Tibial nerve (tissue), 4 donors: Measurements from ENCODE around the gene CXCL12. TPM values are rescaled to one million over a fixed set of nuclear protein-coding genes. Genes with fewer than 3 reads are reported as not detected.

ENCODE experiments used
- DNase-seq, 2 donors: peaks; one replicate each; pipeline ENCODE4 v3.0.0-alpha.2; 2019; ENCODE audit warnings: low spot score in 2 of 2
- H3K27ac ChIP-seq, 4 donors: fragments of 200-600 bp; sonication (generic) in 3 of 4; one replicate each; pipeline ENCODE4 v1.5.1; 2017 to 2019; ENCODE audit warnings: mild to moderate bottlenecking in 1 of 4
- H3K27me3 ChIP-seq, 2 donors: fragments of 200-600 bp; sonication (generic) in 1 of 2; one replicate each; pipeline versions ENCODE4 v1.5.1 to v1.6.0; 2017 to 2019
- H3K36me3 ChIP-seq, 3 donors: fragments of 200-600 bp; sonication (generic); one replicate each; pipeline ENCODE4 v1.5.1; 2018 to 2019
- H3K4me1 ChIP-seq, 4 donors: fragments of 200-600 bp; sonication (generic) in 3 of 4; one replicate each; pipeline ENCODE4 v1.5.1; 2017 to 2019
- H3K4me3 ChIP-seq, 4 donors: fragments of 200-600 bp; sonication (generic) in 3 of 4; one replicate each; pipeline ENCODE4 v1.5.1; 2017 to 2019; ENCODE audit warnings: mild to moderate bottlenecking in 1 of 4, moderate library complexity in 1 of 4
- H3K9me3 ChIP-seq, 4 donors: fragments of 200-600 bp; sonication (generic) in 3 of 4; one replicate each; pipeline ENCODE4 v1.5.1; 2017 to 2019
- EP300 ChIP-seq, 2 donors: sonication (generic); formaldehyde crosslinking; IDR thresholded peaks; one replicate each; pipeline ENCODE4 v1.6.1; 2017; ENCODE audit warnings: antibody characterized with exemption in 2 of 2, mild to moderate bottlenecking in 1 of 2
- POLR2A ChIP-seq, 2 donors: fragments of 450-650 bp; IDR thresholded peaks; one replicate each; pipeline ENCODE4 v1.6.1; 2017; ENCODE audit warnings: antibody characterized with exemption in 2 of 2, mild to moderate bottlenecking in 2 of 2, moderate library complexity in 2 of 2
- WGBS, 2 donors: methylation state at CpG; one replicate each; pipeline ENCODE4 v1.1.5; 2018; 5-methylcytosine and 5-hydroxymethylcytosine counted together
- total RNA-seq, 4 donors: library from RNA; depleted of rRNA; stranded (reverse); fragments of >200 nt; gene quantifications; one replicate each; pipeline ENCODE4 v1.1.0, GENCODE V29; 2016
- TF ChIP-seq, protein P1 (sequence below), 5 experiments: fragments of 200-600 bp in 3 of 5; fragments of 450-650 bp in 2 of 5; sonication (generic) in 3 of 5; IDR thresholded peaks; one replicate each; pipeline ENCODE4 v1.5.1; 2016 to 2019; ENCODE audit warnings: antibody characterized with exemption in 5 of 5, mild to moderate bottlenecking in 3 of 5, moderate library complexity in 2 of 5

CXCL12 gene
- total RNA-seq, 4 donors from 2014 or later, result 35.0 to 119 (median 86.4) TPM

- Histone ChIP-seq H3K4me1 (peaks cover 0 to 13% (median 0%) of the 10 kb centered on the region in 4 donors), H3K36me3 (peaks cover 0 to 38% (median 0%) of the 10 kb centered on the region in 3 donors), H3K9me3 (no peaks in the 10 kb centered on the region), H3K27me3 (no peaks in the 10 kb centered on the region), H3K27ac (no peak overlapping the region), H3K4me3 (no peak overlapping the region)
- TF ChIP-seq EP300 (IDR thresholded peaks at IDR 0.05) (no peak), POLR2A (IDR thresholded peaks at IDR 0.05) (no peak)
- TF ChIP-seq, protein P1, sequence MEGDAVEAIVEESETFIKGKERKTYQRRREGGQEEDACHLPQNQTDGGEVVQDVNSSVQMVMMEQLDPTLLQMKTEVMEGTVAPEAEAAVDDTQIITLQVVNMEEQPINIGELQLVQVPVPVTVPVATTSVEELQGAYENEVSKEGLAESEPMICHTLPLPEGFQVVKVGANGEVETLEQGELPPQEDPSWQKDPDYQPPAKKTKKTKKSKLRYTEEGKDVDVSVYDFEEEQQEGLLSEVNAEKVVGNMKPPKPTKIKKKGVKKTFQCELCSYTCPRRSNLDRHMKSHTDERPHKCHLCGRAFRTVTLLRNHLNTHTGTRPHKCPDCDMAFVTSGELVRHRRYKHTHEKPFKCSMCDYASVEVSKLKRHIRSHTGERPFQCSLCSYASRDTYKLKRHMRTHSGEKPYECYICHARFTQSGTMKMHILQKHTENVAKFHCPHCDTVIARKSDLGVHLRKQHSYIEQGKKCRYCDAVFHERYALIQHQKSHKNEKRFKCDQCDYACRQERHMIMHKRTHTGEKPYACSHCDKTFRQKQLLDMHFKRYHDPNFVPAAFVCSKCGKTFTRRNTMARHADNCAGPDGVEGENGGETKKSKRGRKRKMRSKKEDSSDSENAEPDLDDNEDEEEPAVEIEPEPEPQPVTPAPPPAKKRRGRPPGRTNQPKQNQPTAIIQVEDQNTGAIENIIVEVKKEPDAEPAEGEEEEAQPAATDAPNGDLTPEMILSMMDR (IDR thresholded peaks at IDR 0.05), result no peak
- DNase-seq, result no peak
- 86 to 90% methylated on average over 16 of the region's 16 CpGs for WGBS, 2 donors
Observed at GRCh38 chr10:44377651-44378310, 7.1 kb downstream of the CXCL12 start.

GRCh38 chr10:44376472-44377099, 8.3 kb downstream of the CXCL12 start:
- Histone ChIP-seq H3K4me3 (no peak overlapping the region), H3K4me1 (peaks cover 0 to 7% (median 0%) of the 10 kb centered on the region in 4 donors), H3K27me3 (no peaks in the 10 kb centered on the region), H3K36me3 (peaks cover 0 to 45% (median 0%) of the 10 kb centered on the region in 3 donors), H3K9me3 (no peaks in the 10 kb centered on the region), H3K27ac (no peak overlapping the region)
- 56 to 63% methylated on average over 7 of the region's 7 CpGs for WGBS, 2 donors
- DNase-seq, result no peak
- TF ChIP-seq POLR2A (IDR thresholded peaks at IDR 0.05) (no peak), EP300 (IDR thresholded peaks at IDR 0.05) (no peak)
- TF ChIP-seq, protein P1 (IDR thresholded peaks at IDR 0.05), result no peak

GRCh38 chr10:44374155-44374554, 10.7 kb downstream of the CXCL12 start:
- Histone ChIP-seq H3K36me3 (peaks cover 0 to 50% (median 0%) of the 10 kb centered on the region in 3 donors), H3K9me3 (no peaks in the 10 kb centered on the region), H3K27ac (no peak overlapping the region), H3K4me3 (no peak overlapping the region), H3K4me1 (no peaks in the 10 kb centered on the region), H3K27me3 (no peaks in the 10 kb centered on the region)
- WGBS, 2 donors, result 84 to 90% methylated on average over 6 of the region's 6 CpGs
- TF ChIP-seq POLR2A (IDR thresholded peaks at IDR 0.05), result no peak
- TF ChIP-seq, protein P1 (IDR thresholded peaks at IDR 0.05), result no peak
- TF ChIP-seq EP300 (IDR thresholded peaks at IDR 0.05), result no peak
- DNase-seq, result no peak

DNA sequence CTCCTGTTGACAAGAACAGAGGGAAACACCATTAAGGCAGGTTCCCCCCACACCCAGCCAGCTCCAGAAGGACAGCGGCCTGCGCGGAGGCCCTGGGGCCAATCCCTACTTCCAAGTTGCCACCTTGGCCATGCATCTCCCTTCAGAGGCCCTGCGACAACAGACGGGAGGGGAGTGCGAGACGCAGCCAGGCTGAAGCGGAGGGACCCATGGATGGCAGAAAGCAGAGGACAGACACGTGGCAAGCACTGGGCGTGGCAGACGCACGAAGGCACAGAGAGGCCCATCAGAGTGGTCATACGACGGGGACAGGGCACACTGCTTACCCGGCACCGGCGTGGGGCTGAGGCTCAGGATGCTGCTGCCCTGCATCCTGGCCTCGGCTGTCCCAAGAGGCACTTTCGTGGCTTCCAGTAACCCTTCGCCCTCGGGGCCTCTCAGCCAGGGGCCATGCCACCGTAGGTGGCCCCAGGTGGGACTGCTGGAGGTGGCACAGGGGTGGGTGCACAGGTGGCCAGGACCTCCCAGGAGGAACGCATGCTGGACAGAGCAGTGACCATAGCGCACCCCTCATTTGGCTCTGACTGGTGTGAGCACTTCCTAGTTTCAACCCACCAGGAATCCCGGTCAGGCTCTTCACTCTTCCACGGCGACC, 11.4 kb downstream of the CXCL12 start:
- TF ChIP-seq, protein P1 (IDR thresholded peaks at IDR 0.05), result no peak
- TF ChIP-seq POLR2A (IDR thresholded peaks at IDR 0.05) (no peak), EP300 (IDR thresholded peaks at IDR 0.05) (no peak)
- Histone ChIP-seq H3K27me3 (no peaks in the 10 kb centered on the region), H3K4me3 (no peak overlapping the region), H3K36me3 (peaks cover 0 to 44% (median 0%) of the 10 kb centered on the region in 3 donors), H3K27ac (no peak overlapping the region), H3K9me3 (no peaks in the 10 kb centered on the region), H3K4me1 (no peaks in the 10 kb centered on the region)
- no peak for DNase-seq
- WGBS, 2 donors, result 83 to 90% methylated on average over 22 to 25 of the region's 27 CpGs

DNA sequence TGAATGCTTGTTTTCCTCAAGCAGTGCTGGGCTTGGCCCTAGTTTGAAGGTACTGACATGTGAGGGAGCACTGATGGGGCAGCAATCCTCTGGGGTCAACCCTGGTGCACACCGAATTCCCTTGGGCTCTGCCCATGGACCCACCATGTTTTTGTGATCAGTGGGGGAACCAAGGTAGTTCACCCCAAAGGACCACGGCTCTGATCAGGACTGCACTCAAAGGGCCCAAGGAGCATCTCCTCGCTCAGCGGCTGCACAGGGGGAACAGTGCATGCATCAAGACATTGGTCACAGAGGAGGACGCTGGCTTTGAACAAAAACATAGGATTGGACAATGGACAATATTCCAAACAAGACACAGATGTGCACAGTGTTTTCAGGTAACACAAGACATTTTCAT, 12.7 kb downstream of the CXCL12 start:
- TF ChIP-seq EP300 (IDR thresholded peaks at IDR 0.05) (no peak), POLR2A (IDR thresholded peaks at IDR 0.05) (no peak)
- TF ChIP-seq, protein P1 (IDR thresholded peaks at IDR 0.05), result no peak
- no peaks in the 10 kb centered on the region for H3K27me3 ChIP-seq
- no peak overlapping the region for H3K27ac ChIP-seq
- no peak overlapping the region for H3K4me3 ChIP-seq
- no peak for DNase-seq
- WGBS, 2 donors, result 93 to 94% methylated on average over 5 of the region's 5 CpGs
- H3K36me3 ChIP-seq, result peaks cover 0 to 40% (median 0%) of the 10 kb centered on the region in 3 donors
- H3K9me3 ChIP-seq, result no peaks in the 10 kb centered on the region
- no peaks in the 10 kb centered on the region for H3K4me1 ChIP-seq
